ENCODE measurements around the gene NRAP.

NRAP gene

GRCh38 chr10:113616244-113617074, 47.4 kb downstream of the NRAP start:
- no peaks in the 10 kb centered on the region for H3K36me3 ChIP-seq (ENCODE audit: insufficient read depth, low read length)
- H2AFZ ChIP-seq (ENCODE audit: low read depth, low read length), result no peak overlapping the region
- no peak for ATAC-seq (ENCODE audit: insufficient read depth, low read depth)
- no peak overlapping the region for H3K4me3 ChIP-seq (ENCODE audit: low read depth in 1 of 2, low read length in 2 of 2)
- H3K9me3 ChIP-seq (ENCODE audit: insufficient read depth, low read length, severe bottlenecking), result no peaks in the 10 kb centered on the region
- DNase-seq, result no peak
- no peaks in the 10 kb centered on the region for H3K79me2 ChIP-seq (ENCODE audit: insufficient read depth, low read length)
- TF ChIP-seq EZH2 (IDR thresholded peaks at IDR 0.05; ENCODE audit: borderline replicate concordance, low read depth, low read length, severe bottlenecking) (no peak), CTCF (IDR thresholded peaks at IDR 0.05; ENCODE audit: borderline replicate concordance, extremely low read depth, low read length, poor library complexity, severe bottlenecking) (peak; percentile 39)
- H3K4me2 ChIP-seq (ENCODE audit: insufficient read depth, low read length), result no peak overlapping the region
- peaks cover 13% of the 10 kb centered on the region for H3K27me3 ChIP-seq (ENCODE audit: insufficient read depth, low read length, poor library complexity)
- H3K9ac ChIP-seq (ENCODE audit: low read depth, low read length), result no peak overlapping the region
- no peaks in the 10 kb centered on the region for H4K20me1 ChIP-seq (ENCODE audit: insufficient read depth, low read length)
- H3K4me1 ChIP-seq (ENCODE audit: insufficient read depth, low read length), result no peaks in the 10 kb centered on the region
- H3K27ac ChIP-seq (ENCODE audit: low read length), result no peak overlapping the region

DNA sequence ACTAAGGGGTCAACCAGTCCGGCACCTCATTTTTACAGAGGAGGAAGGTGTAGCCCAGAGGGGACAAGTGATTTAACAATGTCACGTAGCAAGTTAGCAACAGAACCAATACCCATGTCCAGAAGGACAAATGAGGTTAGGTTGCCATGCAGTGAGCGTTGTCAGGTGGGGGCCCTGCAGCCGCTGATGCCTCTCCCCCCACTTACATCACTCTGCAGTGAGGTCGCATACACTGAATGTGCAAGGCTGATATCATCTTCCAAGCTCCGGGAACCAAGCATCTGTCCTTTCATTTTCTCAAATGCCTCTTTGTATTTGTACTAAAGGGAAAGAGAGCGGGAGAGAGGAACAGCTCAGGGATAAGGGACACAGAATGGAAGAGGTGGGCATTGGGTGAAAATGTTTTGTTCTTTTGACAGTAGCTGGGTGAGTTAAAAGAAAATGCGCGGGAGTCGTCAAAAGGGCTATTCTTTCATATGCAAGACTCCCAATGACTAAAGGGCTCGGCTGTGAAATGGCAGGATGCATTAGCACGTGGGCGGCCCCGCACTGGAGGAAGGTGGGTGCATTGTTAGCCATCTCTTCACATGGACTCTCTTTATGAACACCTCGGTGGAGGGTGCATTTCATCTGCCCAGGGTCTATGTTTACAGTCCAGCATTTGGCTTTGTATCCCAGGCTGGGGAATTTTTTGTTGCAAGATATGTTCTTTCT, 49.7 kb downstream of the NRAP start:
- no peak overlapping the region for H2AFZ ChIP-seq (ENCODE audit: low read depth, low read length)
- H4K20me1 ChIP-seq (ENCODE audit: insufficient read depth, low read length), result no peaks in the 10 kb centered on the region
- no peak overlapping the region for H3K9ac ChIP-seq (ENCODE audit: low read depth, low read length)
- no peak overlapping the region for H3K27ac ChIP-seq (ENCODE audit: low read length)
- H3K4me2 ChIP-seq (ENCODE audit: insufficient read depth, low read length), result no peak overlapping the region
- H3K4me1 ChIP-seq (ENCODE audit: insufficient read depth, low read length), result no peaks in the 10 kb centered on the region
- ATAC-seq (ENCODE audit: insufficient read depth, low read depth), result no peak
- no peak overlapping the region for H3K4me3 ChIP-seq (ENCODE audit: low read depth in 1 of 2, low read length in 2 of 2)
- TF ChIP-seq CTCF (IDR thresholded peaks at IDR 0.05; ENCODE audit: borderline replicate concordance, extremely low read depth, low read length, poor library complexity, severe bottlenecking) (no peak), EZH2 (IDR thresholded peaks at IDR 0.05; ENCODE audit: borderline replicate concordance, low read depth, low read length, severe bottlenecking) (no peak)
- no peaks in the 10 kb centered on the region for H3K79me2 ChIP-seq (ENCODE audit: insufficient read depth, low read length)
- no peaks in the 10 kb centered on the region for H3K36me3 ChIP-seq (ENCODE audit: insufficient read depth, low read length)
- H3K27me3 ChIP-seq (ENCODE audit: insufficient read depth, low read length, poor library complexity), result peaks cover 13% of the 10 kb centered on the region
- H3K9me3 ChIP-seq (ENCODE audit: insufficient read depth, low read length, severe bottlenecking), result no peaks in the 10 kb centered on the region
- DNase-seq, result no peak

DNA sequence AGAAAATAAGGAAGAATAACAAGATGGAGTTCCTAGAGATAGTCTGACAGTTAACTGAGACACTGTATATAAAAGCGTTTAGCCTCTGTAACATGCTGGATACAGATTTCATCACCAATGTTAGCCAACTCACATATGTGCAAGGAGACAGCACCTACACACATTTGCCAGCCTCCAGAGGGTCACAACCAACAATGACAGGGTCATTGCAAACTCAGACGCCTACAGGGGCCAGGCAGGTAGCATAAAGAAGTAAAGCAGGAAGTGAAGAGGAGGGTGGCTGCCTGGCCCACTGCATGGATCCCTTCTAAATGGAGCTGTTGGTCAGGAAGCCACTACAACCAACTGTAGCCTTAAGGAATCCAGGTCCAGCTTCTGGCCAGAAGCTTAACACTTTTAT, 50.4 kb downstream of the NRAP start:
- no peak for TF ChIP-seq CTCF (IDR thresholded peaks at IDR 0.05; ENCODE audit: borderline replicate concordance, extremely low read depth, low read length, poor library complexity, severe bottlenecking)
- no peak for TF ChIP-seq EZH2 (IDR thresholded peaks at IDR 0.05; ENCODE audit: borderline replicate concordance, low read depth, low read length, severe bottlenecking)
- Histone ChIP-seq H3K79me2 (ENCODE audit: insufficient read depth, low read length) (no peaks in the 10 kb centered on the region), H3K36me3 (ENCODE audit: insufficient read depth, low read length) (no peaks in the 10 kb centered on the region), H4K20me1 (ENCODE audit: insufficient read depth, low read length) (no peaks in the 10 kb centered on the region), H3K27ac (ENCODE audit: low read length) (no peak overlapping the region), H3K9me3 (ENCODE audit: insufficient read depth, low read length, severe bottlenecking) (no peaks in the 10 kb centered on the region), H3K9ac (ENCODE audit: low read depth, low read length) (no peak overlapping the region), H3K4me2 (ENCODE audit: insufficient read depth, low read length) (no peak overlapping the region), H3K4me3 (ENCODE audit: low read depth in 1 of 2, low read length in 2 of 2) (no peak overlapping the region), H3K27me3 (ENCODE audit: insufficient read depth, low read length, poor library complexity) (peaks cover 7% of the 10 kb centered on the region), H2AFZ (ENCODE audit: low read depth, low read length) (no peak overlapping the region), H3K4me1 (ENCODE audit: insufficient read depth, low read length) (no peaks in the 10 kb centered on the region)
- ATAC-seq (ENCODE audit: insufficient read depth, low read depth), result no peak
- no peak for DNase-seq

Measured in DND-41 (cell line).